Stimulated activated CD8-positive, alpha-beta memory T cell treated with anti-CD3 and anti-CD28 coated beads, Interleukin-4, amount 100 ng/mL, for 48 hours (primary cell): ENCODE data around the gene PFN1.
"Not testable (repeated sequence)": the region's sequence is repeated elsewhere in the genome, so short reads cannot be mapped to it uniquely, and the experiment has no call there.

Experiments used
- DNase-seq: peaks from one replicate; pipeline ENCODE4 v3.0.0-alpha.2; 2020

The PFN1 gene

DNA sequence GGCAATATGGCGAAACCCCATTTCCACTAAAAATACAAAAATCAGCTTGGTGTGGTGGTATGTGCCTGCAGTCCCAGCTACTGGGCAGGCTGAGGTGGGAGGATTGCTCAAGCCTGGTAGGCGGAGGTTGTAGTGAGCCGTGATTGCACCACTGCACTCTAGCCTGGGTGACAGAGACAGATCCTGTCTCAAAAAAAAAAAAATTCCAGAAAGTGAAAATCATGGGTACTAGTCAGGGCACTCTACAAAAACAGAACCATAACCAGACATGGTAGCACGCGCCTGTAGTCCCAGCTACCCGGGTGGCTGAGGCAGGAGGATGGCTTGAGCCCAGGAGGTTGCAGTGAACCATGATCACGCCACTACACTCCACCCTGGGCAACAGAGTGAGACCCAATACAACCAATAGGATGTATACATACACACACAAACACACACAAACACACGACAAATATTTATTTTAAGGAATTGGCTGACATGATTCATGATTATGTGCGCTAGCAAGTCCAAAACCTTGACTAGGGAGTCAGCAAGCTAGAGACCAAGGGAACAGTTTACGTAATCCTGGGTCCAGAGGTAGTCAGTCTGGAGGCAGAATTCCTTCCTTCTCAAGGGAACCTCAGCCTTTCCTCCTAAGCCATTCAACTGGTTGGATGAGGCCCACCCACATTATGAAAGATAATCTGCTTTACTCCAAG, 27.8 kb downstream of the PFN1 start:
- DNase-seq: no peak

DNA sequence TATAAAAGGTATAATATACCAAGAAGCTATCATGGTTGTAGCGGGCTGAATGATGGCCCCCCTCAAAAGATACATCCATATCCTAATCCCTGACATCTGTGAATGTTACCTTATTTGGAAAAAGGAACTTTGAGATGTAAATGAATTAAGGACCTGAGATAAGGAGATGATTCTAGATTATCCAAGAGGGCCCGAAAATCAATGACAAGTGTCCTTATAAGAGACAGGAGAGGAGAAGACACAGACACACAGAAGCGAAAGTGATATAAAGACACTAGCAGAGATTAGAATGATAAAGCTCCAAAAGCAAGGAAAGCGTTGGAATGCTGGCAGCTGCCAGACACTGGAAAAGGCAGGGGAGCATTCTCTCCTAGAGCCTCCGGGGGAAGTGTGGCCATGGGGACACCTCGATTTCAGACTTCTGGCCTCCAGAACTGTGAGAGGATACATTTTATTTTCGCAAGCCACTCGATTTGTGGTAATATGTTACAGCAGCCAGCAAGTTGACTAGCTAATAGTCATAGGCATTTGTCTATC, 28.8 kb downstream of the PFN1 start:
- no peak for DNase-seq

DNA sequence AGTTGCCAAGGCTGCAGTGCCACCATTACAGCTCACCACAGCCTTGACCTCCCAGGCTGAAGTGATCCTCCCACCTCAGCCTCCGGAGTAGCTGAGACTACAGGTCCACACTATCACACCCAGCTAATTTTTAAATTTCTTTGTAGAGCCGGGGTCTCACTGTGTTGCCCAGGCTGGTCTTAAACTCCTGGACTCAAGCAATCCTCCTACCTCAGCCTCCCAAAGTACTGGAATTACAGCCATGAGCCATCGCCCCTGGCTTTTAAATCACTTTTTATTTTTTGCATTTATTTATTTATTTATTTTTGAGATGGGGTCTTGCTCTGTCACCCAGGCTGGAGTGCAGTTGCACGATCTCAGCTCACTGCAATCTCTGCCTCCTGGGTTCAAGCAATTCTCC, 33.8 kb downstream of the PFN1 start:
- DNase-seq: not testable (repeated sequence)

DNA sequence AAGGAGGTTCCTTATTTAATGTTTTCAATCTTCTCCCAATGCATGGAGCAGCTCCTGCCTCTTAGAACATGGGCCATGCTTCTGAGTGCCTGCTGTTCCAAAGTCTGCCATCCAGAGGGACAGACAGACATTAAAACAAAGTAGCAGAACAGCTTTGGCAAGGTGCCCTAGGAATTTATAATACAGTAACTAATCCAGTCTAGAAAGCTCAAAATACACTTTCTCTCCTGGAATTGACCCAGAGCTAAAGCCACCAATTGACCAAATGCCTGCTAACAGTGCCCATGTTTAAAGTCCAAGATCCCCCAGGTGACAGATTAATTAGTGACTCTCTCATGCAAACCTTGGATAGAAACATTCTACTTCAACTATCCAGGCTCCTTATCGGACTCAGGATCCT, 34.3 kb downstream of the PFN1 start:
- DNase-seq: no peak

DNA sequence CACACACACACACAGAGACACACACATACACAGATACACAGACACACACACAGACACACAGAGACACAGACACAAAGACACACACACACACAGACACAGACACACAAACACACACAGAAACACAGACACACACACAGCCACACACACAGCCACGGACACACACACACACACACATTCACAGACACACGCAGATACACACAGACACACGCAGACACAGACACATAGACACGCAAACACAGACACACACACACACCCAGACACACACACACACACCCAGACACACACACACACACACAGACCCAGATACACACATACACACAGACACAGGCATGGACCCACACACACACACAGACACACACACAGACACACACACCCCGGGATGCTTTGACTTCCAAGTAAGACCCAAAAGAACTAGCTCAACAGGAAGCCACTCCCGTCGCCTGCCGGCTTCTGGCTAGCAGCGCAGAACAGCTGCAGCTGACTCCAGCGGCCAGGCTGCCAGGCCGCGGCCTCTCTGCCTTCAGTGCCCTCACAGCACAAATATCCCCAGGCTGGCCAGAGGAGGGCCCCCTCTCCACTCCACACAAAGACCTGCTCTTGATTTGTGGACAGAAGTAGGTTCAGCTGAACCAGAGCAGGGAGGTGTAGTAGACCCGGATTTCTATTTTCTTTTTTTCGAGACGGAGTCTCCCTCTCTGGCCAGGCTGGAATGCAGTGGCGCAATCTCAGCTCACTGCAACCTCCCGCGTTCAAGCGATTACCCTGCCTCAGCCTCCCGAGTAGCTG, 39.4 kb downstream of the PFN1 start:
- peak; percentile 80 for DNase-seq

DNA sequence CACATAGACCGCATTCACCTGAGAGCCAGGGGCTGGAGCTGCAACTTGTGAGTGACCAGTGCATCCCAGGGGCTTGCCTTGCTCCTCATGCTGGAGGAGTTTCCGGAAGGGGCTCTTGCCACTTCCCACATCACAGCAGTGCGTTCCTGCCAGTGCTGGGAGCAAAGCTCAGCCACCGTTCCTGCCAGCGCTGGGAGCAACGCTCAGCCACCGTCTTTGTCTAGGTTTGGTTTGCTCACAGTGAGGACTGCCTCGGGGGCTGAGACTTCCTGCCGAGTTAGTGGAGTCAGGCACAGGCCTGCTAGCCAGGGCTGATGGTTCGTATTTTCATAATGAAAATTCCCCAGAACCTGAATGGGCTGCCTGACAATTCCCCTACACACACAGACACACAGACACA, 40.0 kb downstream of the PFN1 start:
- DNase-seq: no peak

DNA sequence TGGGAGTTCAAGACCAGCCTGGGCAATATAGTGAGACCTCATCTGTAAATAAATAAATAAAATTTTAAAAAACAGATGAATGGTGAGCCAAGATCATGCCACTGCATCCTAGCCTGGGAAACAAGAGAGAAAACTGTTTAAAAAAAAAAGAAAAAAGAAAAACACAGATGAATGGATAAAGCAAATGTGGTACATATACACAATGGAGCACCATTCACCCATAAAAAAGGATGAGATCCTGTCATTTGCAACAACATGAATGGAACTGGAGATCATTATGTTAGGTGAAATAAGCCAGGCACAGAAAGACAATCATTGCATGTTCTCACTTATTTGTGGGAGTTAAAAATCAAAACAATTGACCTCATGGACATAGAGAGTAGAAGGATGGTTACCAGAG, 41.7 kb downstream of the PFN1 start:
- DNase-seq: not testable (repeated sequence)

DNA sequence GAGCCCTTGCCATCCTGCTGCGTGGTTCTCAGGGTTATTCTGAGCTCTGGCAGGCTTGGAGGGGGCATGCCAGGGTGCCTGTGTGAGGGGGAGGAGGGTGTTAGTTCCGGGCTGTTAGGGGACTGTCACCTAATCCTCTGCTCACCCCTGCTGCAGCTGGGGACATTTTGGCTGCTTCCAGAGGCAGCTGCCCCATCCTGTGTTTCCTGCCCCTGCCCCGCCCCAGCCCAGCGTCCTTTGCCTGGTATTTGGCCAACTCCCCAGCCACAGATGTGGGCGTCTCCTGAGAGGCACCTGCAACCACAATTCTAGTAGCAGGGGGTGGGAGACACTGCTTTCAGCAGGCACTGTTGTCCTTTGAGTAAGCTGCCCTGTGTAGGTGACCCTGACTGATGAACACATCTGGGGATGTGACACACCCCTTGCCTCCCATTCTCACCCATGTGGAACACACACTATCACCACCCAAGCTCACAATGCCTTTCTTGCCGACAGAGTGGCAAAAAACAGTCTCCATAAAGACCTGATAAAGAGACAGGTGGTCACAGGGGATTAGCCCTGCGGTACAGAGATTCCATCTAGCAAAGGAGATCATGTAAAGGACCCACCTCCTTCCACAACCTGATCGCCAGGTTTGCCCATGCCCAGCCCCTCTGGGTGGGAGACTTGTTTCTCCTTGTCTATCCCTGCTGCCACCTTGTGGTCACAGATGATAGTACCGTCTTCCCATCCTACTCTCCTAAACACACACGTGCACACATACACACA, 45.1 kb downstream of the PFN1 start, which contains the start of gene CHRNE:
TSS of gene CHRNE (minus strand) at position 48 of the 768 bp plus-strand sequence. CDS start at position 13, 35 bp downstream.
- peak; percentile 87 for DNase-seq

DNA sequence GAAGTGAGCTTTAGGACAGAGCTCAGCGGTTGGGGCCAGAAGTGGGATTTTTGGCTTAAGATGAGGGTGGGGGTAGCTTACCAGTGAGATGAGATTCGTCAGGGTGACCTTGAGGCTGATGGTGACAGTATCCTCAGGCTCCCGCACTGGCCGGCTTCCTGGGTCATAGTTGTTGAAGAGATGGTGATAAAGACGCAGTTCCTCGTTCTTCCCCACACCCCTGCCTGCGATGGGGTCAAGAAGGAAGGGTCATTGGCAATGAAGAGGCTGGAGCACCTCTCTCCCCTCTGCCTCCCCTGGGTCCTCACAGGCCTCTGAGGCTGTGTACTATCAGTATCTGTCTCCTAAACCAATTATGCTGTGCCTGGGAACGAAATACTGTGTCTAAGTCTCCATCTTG, 45.8 kb downstream of the PFN1 start:
- no peak for DNase-seq

DNA sequence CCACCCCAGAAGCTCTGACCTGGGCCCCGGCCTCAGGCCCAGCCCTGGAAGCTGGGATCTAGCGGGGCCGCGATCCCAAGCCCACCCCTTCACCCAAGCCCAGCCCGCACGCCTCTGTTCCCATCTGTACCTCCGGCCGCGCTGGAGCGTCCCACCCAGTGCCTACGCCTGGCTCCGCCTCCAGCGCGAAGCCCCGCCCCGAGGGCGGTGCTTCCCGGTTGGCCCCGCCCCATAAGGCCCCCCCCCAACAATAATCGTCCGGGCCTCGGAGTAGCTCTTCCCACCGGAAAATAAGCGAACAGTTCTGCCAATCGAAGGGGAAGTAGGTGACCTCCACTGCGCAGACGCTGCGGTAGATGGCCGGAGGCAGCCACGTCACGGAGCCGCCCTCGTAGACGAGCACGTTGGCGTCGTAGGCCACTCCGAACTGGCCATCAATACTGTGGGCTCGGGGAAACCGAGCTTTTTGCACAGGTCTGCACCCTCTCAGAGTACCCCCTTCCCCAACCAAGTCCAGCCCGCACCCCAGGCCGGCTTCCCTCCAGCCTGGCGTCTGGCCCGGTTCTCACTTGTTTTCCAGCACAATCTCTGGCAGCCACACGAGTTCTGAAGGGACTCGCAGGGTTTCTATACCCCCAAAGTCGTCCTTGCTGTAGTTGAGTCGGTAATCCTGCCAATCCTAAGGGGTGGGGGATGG, 46.5 kb downstream of the PFN1 start:
- peak; percentile 44 for DNase-seq

DNA sequence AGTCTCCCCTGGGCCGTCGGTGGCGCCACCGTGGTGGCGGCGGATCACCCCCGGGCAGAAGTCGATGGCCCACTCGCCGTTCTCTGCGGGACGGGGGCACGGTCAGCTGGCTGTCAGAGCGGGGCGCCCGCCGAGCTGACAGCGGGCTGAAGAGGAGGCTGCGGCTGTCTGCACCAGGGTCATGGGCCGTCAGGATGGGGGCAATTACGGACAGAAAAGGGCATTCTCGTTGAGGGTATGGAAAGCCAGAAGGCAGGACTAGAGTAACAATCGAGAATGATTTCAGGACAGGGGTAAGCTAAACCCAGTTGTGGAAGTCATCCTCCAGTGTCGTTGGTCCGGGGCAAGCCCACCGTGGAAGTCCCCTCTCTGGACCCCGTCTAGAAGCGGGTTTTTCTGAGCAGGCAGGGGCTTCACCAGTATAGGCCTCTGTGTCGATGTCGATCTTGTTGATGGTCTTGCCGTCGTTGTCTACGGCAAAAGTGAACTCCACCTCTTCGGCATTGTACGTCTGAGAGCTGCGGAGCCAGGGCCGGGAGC, 47.2 kb downstream of the PFN1 start:
- no peak for DNase-seq

DNA sequence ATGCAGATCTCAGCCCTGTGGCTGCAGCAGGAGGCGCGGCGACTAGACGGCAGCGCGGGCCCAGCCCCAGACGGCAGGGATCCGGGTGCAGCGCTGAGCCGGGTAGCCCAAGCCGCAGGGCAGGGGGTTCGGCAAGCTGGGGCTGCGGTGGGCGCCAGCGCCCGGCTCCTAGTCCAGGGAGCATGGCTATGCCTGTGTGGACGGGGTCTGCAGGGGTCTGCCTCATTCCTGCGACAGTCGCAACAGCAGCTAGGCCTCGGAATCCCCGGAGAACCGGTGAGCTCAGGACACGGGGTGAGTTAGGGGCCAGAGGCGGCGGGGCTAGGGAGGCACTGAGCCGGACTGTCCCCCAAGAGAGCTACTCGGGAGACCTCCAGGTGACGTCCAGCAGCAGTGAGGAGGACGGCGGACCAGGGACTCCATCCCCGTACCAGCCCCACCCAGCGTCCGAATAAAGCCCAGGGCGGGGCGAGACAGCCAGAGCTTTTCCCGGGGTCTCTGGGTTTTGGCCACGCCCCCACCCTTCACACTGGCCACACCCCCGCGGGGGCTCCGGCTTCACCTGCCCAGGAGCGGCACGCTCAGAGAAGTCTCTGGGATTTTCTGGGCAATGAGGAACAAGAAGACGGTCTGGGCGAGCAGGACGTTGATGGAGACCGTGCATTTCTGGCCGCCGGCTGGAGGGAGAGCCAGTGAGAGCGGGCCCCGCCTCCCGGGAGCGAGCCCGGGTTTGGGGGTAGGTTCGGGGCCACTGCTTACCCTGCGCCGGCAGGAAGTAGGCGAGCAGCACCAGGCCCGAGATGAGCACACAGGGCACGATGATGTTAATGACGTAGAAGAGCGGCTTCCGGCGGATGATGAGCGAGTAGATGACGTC, 47.9 kb downstream of the PFN1 start:
- peak; percentile 56 for DNase-seq

DNA sequence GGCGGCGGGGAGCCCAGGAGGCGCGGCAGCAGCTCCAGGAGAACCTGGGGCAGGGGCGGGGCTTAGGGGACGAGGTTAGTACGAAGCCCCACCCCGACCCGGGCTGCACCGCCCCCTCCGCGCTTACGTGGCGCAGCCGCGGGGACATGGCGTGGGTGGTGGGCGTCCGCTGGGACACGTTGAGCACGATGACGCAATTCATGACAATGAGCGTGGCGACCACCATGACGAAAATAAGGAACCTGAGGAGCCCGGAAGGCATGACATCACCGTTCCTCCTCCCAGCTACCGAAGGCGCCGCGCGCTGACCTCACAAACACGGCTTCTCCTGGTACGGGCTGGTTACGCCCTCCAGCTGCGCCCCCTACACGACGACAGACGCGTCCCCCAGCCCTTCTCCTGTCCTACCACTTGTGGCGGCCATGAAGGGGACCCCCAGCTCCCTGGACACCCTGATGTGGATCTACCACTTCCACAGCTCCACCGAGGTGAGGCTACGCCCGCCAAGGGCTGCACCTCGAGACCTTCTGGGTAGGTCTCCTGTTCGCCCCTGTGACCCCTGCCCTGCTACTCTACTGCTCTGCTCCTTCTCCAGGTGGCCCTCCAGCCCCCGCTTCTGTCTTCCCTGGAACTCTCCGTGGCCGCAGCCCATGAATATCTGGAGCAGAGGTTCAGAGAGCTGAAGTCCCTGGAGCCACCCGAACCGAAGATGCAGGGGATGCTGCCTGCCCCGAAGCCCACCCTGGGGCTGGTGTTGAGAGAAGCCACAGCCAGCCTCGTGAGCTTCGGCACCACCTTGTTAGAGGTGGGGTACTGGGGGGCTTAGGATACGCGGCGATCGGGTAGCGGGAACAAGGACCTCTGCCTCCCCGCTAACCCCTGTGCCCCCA, 48.7 kb downstream of the PFN1 start, which contains the start of gene C17orf107:
TSS of gene C17orf107 (plus strand) at position 196 of the 890 bp plus-strand sequence. CDS start at position 423, 227 bp downstream.
- peak; percentile 98 for DNase-seq

DNA sequence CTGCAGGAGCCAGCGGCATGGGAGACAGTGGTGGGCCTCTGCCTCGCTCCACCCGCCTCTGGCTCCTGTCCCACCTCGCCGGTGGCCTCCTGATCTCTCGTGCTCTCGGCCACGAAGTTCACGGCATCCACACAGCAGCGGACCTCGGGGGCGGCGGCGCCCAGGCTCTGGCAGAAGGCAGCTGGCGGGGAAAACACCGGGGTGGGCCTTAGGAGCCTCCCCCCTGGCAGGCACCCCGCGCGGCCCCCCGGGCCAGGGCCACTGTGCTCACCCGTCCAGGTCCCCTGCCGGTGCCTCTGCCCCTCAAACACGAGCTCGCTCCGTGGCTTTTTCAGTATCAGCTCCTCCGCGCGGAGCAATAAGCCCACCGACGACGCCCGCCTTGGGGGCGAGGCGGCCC, 49.4 kb downstream of the PFN1 start:
- no peak for DNase-seq

DNA sequence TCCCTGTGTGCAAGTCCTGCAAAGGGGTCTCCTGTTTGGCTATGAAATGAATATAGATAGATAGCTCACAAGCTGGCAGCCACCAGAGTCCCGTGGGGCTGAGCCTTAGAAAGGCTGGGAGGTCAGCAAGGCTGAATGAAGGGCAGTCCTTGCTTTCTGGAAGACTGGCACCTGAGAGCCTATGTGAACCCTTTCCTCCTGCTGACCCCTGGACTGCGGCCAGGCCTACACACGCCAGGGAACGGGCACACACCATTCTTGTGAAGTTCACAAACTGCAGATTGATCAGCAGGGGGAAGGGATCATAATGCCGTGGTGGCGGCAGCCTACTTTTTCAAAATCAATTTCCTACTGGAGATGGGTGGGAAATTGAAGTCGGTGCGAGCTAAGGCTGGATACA, 50.0 kb downstream of the PFN1 start:
- DNase-seq: no peak

DNA sequence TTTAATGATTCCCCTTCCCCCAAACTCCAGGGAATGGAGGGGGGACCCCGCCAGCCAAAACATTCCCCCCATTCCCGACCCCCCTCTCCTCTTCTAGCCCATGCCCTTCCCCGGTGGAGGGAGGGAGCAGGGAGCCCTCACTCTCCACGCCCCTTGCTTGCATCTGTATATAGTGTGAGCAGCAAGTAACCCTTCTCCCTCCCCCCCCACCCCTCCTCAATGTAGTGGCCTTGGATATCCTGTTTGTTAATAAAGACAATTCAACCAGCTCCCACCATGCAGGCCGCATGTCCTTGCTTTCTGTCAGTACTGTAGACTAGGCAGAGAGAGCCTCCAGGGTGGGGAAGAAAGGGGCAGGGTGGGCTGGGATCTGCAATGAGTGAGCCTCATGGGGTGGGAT, 50.5 kb downstream of the PFN1 start:
- no peak for DNase-seq

DNA sequence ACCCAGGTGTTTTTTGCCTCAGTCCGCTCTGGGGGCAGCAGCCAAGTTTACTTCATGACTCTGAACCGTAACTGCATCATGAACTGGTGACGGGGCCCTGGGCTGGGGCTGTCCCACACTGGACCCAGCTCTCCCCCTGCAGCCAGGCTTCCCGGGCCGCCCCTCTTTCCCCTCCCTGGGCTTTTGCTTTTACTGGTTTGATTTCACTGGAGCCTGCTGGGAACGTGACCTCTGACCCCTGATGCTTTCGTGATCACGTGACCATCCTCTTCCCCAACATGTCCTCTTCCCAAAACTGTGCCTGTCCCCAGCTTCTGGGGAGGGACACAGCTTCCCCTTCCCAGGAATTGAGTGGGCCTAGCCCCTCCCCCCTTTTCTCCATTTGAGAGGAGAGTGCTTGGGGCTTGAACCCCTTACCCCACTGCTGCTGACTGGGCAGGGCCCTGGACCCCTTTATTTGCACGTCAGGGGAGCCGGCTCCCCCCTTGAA, 51.1 kb downstream of the PFN1 start:
- no peak for DNase-seq

DNA sequence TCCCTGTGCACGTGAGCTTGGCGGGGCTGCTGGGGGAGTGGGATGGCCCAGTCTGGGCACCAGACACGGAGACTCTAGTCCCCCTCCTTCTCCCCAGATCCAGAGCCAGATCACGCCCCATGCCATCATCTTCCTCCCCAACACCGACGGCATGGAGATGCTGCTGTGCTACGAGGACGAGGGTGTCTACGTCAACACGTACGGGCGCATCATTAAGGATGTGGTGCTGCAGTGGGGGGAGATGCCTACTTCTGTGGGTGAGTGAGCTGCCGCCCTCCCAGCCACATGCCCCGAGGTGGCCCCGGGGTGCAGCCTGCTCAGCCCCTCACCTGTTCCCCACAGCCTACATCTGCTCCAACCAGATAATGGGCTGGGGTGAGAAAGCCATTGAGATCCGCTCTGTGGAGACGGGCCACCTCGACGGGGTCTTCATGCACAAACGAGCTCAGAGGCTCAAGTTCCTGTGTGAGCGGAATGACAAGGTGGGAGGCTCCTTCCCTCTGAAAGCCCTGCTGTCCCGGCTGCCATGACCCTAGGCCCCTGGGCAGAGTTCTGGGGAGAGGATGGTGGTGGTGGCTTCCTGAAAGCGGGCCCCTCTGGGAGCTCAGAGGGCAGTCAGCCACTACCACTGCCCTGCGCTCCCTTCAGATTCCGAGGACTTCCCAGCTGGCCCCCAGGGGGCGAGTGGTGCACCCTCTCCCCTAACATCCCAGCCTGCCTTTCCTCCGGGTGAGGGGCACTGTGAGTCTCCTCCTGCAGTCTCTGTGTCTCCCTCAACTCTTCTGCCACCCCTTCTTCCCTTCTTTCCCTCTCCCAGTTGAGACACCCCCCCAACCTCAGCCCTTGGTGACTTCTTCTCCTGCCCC, 51.8 kb downstream of the PFN1 start:
- no peak for DNase-seq
